Motor neuron (in vitro differentiated cells): ENCODE results near the gene APOBEC3A. TPM values are rescaled to one million over a fixed set of nuclear protein-coding genes. Genes with fewer than 3 reads are reported as not detected.
"Not testable (repeated sequence)": the region's sequence is repeated elsewhere in the genome, so short reads cannot be mapped to it uniquely, and the experiment has no call there.

Source experiments
- ATAC-seq, 8 experiments: fragments of 200-7000 bp; cut with Tn5 transposase; replicated peaks in 6 of 8; 2 replicates each; pipeline ENCODE4 v1.8.0; 2021; ENCODE audit warnings: mild to moderate bottlenecking in 8 of 8, moderate library complexity in 8 of 8
- H3K27ac ChIP-seq, 2 donors: fragments of 250-450 bp; sonication (Bioruptor Pico); 2 replicates each; pipeline ENCODE4 v1.9.0; 2021; ENCODE audit warnings: antibody characterized with exemption in 2 of 2, mild to moderate bottlenecking in 2 of 2, moderate library complexity in 1 of 2
- H3K4me1 ChIP-seq, 2 donors: fragments of 250-450 bp; sonication (Bioruptor Pico); replicated peaks in 1 of 2; 2 replicates each; pipeline ENCODE4 v1.6.1; 2021; ENCODE audit warnings: antibody characterized with exemption in 2 of 2, mild to moderate bottlenecking in 2 of 2, moderate library complexity in 1 of 2
- H3K4me3 ChIP-seq, 5 donors: fragments of 250-450 bp; sonication (Bioruptor Pico); 2 replicates each; pipeline ENCODE4 v1.9.0; 2021; ENCODE audit warnings: antibody characterized with exemption in 5 of 5, mild to moderate bottlenecking in 5 of 5, moderate library complexity in 4 of 5
- WGBS, 10 experiments: fragments of 450-650 bp; shearing (Covaris generic); methylation state at CpG; one replicate each; pipeline ENCODE4 v1.0.0; 2022; 5-methylcytosine and 5-hydroxymethylcytosine counted together
- in situ Hi-C, 9 experiments: fragments of 400-800 bp; cut with MboI; loops; one replicate each; pipeline ENCODE4 v1.15.0; 2021; ENCODE audit warnings: low sequenced_read_pairs in 9 of 9, low pct_unique_long_range_greater_than_20kb in 2 of 9; ENCODE audit not compliant: unreplicated experiment in 9 of 9
- total RNA-seq, 8 experiments: library from RNA; unstranded; fragments of 300-600 nt; gene quantifications; 2 replicates each; pipeline versions ENCODE4 v1.2.3 to v1.2.4, GENCODE V29; 2022

APOBEC3A gene
- total RNA-seq, 8 experiments from 2014 or later, result 0.16 to 0.71 TPM; not detected in 6

DNA sequence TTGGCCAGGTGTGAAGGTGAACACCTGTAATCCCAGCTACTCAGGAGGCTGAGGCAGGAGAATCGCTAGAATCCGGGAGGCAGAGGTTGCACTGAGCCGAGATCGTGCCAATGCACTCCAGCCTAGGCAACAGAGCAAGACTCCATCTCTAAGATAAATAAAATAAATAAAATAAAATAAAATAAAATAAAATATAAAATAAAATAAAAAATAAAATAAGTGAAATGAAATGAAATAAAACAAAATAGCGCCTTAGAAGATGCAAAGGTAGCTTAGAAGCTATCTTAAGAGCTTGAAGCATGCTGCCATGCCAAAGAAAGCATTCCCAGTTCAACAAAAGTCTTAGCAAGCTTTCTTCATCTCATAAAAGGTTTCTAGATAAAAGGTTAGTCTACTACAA lies 49.8 kb downstream of the APOBEC3A start:
- Histone ChIP-seq H3K4me1 (peaks cover 0 to 4% of the 10 kb centered on the region in 2 donors), H3K4me3 (no peak overlapping the region), H3K27ac (no peak overlapping the region)
- WGBS, 10 experiments, result 56 to 100% (median 97%) methylated on average over 1 to 5 of the region's 5 CpGs; no CpG with 5 or more reads in 1 of the 10 experiments
- in situ Hi-C loops, result loop anchor here in 3 of 9 experiments (25.0 kb wide), 2 partner anchors 105 to 245 kb away; partner anchors contain the start of gene SUN2 (in 1 of the 3)
- no peak for ATAC-seq

DNA sequence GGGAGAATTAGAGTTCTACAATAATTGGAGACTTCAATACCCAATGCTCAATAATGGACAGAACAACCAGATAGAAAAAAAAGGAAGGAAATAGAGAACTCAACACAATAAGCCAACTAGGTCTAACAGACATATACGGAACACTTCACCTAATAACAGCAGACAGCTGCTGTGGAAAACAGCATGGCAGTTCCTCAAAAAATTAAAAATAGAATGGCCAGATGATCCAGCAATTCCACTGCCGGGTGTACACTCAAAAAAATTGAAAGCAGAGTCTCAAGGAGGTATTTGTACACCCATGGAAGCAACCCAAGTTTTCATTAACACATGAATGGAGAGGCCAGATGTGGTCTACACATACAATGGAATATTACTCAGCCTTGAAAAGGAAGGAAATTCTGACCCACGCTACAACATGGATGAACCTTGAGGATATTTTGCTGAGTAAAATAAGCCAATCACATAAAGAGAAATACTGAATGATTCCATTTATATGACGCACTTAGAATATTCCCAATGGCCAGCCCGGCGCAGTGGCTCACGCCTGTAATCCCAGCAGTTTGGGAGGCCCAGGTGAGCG lies 51.0 kb downstream of the APOBEC3A start:
- WGBS, 10 experiments, result 50 to 100% (median 89%) methylated on average over 2 to 8 of the region's 8 CpGs; no CpG with 5 or more reads in 2 of the 10 experiments
- not testable (repeated sequence) for ATAC-seq, H3K4me3 ChIP-seq, H3K27ac ChIP-seq
- H3K4me1 ChIP-seq, result peaks cover 9 to 13% of the 10 kb centered on the region in 2 donors
- in situ Hi-C loops, result loop anchor here in 3 of 9 experiments (25.0 kb wide), 2 partner anchors 104 to 246 kb away; partner anchors contain the start of gene SUN2 (in 1 of the 3)

DNA sequence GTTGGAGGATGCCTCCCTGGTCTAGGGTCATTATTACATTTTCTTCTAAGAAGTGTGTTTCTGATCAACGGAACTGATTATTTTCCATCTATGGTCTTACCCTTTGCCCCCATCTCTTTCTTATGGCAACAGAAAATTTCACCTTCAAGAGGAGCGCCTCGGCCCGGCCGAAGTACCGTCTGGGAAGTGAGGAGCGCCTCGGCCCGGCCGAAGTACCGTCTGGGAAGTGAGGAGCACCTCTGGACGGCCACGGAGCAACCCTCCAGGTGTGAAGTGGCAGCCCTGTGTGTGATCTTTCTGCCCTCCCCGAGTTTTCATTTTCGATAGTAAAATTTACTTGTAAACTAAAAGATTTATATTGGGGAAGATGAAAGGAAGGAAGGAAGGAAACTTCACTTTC lies 53.5 kb downstream of the APOBEC3A start:
- Histone ChIP-seq H3K4me1 (peaks cover 24 to 26% of the 10 kb centered on the region in 2 donors), H3K4me3 (no peak overlapping the region), H3K27ac (no peak overlapping the region)
- ATAC-seq, result no peak
- WGBS, 10 experiments, result 0 to 100% (median 80%) methylated on average over 1 to 14 of the region's 15 CpGs; no CpG with 5 or more reads in 3 of the 10 experiments
- in situ Hi-C loops, result loop anchor here in 3 of 9 experiments (10.0 to 25.0 kb wide), 3 partner anchors 101 to 249 kb away; partner anchors contain the start of gene SUN2 (in 1 of the 3)

Other genes starting within 250 kb of the APOBEC3A start
- gene SUN2, start 201.6 kb upstream of the APOBEC3A start, total RNA-seq, result 10 to 100 TPM; 29.8 to 49.9 (median 38.0) TPM
- 10 to 100 TPM; 11.7 to 41.8 (median 23.5) TPM for gene DNAL4, start 163.5 kb upstream of the APOBEC3A start, total RNA-seq
- gene NPTXR, start 113.6 kb upstream of the APOBEC3A start, total RNA-seq, result 10 to 100 TPM in 2 of 8 experiments, 1 to 10 TPM in 4, under 1 TPM in 2; 0.71 to 15.7 (median 6.1) TPM
- 100 to 1,000 TPM in 1 of 8 experiments, 10 to 100 TPM in 7; 17.6 to 141 (median 36.6) TPM for gene CBX6, start 85.4 kb upstream of the APOBEC3A start, total RNA-seq
- gene APOBEC3B, start 24.7 kb downstream of the APOBEC3A start, total RNA-seq, result 10 to 100 TPM in 1 of 8 experiments, 1 to 10 TPM in 3, under 1 TPM in 4; 0.32 to 15.3 (median 1.1) TPM
- gene APOBEC3C, start 56.6 kb downstream of the APOBEC3A start, total RNA-seq, result 10 to 100 TPM in 3 of 8 experiments, 1 to 10 TPM in 4, under 1 TPM in 1; 0.96 to 59.2 (median 4.5) TPM
- 10 to 100 TPM in 3 of 8 experiments, under 1 TPM in 5; 0.29 to 16.3 (median 0.64) TPM for gene APOBEC3D, start 63.5 kb downstream of the APOBEC3A start, total RNA-seq
- gene APOBEC3F, start 83.3 kb downstream of the APOBEC3A start, total RNA-seq, result 10 to 100 TPM in 2 of 8 experiments, 1 to 10 TPM in 5, under 1 TPM in 1; 0.38 to 16.9 (median 4.9) TPM
- 10 to 100 TPM in 3 of 8 experiments, 1 to 10 TPM in 4, under 1 TPM in 1; 0.83 to 21.2 (median 4.3) TPM for gene APOBEC3G, start 119.7 kb downstream of the APOBEC3A start, total RNA-seq
- 1 to 10 TPM in 2 of 8 experiments, under 1 TPM in 1, not detected in 5; 0.94 to 3.2 (median 2.3) TPM for gene APOBEC3H, start 139.6 kb downstream of the APOBEC3A start, total RNA-seq
- 1 to 10 TPM; 2.6 to 8.9 (median 4.8) TPM for gene CBX7, start 195.1 kb downstream of the APOBEC3A start, total RNA-seq